Measurements from ENCODE around the gene MX2.

DNA sequence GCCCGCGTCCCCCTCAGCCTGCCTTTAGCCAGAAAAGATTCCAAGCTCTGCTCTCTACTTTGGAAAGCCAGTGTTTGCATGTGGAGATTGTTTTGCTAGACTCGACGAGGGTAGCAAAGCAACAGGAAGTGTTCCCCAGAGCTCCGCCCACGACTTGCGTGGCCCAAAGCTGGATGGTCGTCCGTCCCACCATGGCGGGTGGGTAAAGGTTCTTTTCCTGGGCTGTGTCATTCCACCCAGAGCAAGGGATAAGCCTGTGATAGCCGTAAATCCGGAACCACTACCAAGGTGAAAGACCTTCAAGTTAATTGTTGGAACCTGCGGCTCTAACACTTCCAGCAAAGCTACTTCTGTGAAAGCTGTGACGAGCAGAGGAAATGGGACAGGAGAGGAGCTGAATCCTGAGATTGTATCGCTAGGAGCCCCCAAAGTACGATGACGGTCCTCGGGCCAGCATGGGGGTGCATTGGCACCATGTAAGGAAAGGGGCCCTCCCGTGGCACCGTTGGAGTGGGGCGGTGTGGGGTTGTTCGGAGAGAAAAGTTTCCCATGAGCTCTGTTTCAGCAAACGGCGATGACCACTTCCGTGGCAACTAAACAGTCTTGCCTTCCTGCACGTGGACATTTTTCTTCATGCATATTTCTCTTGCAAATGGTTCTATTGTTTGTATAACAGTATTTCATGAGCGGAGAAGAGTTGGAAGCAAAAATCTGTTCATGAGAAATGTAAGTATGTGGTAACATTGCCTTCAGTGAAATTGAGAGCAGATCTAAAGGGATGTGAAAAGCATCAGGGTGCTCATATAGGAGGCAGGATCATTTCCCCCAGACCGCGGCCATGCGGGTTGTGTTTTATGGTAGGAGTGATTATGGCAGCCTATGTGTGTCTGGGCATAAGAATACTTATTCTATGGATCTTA is 8.4 kb downstream of the MX2 start:
- TF ChIP-seq TCF7L2 (IDR thresholded peaks at IDR 0.05; ENCODE audit: low read depth, low read length) = no peak
- TF ChIP-seq, protein P1, sequence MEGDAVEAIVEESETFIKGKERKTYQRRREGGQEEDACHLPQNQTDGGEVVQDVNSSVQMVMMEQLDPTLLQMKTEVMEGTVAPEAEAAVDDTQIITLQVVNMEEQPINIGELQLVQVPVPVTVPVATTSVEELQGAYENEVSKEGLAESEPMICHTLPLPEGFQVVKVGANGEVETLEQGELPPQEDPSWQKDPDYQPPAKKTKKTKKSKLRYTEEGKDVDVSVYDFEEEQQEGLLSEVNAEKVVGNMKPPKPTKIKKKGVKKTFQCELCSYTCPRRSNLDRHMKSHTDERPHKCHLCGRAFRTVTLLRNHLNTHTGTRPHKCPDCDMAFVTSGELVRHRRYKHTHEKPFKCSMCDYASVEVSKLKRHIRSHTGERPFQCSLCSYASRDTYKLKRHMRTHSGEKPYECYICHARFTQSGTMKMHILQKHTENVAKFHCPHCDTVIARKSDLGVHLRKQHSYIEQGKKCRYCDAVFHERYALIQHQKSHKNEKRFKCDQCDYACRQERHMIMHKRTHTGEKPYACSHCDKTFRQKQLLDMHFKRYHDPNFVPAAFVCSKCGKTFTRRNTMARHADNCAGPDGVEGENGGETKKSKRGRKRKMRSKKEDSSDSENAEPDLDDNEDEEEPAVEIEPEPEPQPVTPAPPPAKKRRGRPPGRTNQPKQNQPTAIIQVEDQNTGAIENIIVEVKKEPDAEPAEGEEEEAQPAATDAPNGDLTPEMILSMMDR (IDR thresholded peaks at IDR 0.05) = no peak
- TF ChIP-seq SIN3A (IDR thresholded peaks at IDR 0.05; ENCODE audit: borderline replicate concordance, insufficient read depth, low read depth, low read length) = no peak
- TF ChIP-seq, protein P2, sequence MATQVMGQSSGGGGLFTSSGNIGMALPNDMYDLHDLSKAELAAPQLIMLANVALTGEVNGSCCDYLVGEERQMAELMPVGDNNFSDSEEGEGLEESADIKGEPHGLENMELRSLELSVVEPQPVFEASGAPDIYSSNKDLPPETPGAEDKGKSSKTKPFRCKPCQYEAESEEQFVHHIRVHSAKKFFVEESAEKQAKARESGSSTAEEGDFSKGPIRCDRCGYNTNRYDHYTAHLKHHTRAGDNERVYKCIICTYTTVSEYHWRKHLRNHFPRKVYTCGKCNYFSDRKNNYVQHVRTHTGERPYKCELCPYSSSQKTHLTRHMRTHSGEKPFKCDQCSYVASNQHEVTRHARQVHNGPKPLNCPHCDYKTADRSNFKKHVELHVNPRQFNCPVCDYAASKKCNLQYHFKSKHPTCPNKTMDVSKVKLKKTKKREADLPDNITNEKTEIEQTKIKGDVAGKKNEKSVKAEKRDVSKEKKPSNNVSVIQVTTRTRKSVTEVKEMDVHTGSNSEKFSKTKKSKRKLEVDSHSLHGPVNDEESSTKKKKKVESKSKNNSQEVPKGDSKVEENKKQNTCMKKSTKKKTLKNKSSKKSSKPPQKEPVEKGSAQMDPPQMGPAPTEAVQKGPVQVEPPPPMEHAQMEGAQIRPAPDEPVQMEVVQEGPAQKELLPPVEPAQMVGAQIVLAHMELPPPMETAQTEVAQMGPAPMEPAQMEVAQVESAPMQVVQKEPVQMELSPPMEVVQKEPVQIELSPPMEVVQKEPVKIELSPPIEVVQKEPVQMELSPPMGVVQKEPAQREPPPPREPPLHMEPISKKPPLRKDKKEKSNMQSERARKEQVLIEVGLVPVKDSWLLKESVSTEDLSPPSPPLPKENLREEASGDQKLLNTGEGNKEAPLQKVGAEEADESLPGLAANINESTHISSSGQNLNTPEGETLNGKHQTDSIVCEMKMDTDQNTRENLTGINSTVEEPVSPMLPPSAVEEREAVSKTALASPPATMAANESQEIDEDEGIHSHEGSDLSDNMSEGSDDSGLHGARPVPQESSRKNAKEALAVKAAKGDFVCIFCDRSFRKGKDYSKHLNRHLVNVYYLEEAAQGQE (IDR thresholded peaks at IDR 0.05; ENCODE audit: insufficient read depth in 1 of 2, low read depth in 2 of 2, low read length in 1 of 2) = no peak
